GM12865 (cell line): Measurements from ENCODE around the gene DGKA.
"Not testable (repeated sequence)": the region's sequence is repeated elsewhere in the genome, so short reads cannot be mapped to it uniquely, and the experiment has no call there.

Experiments used
- DNase-seq: peaks from one replicate; pipeline ENCODE4 v3.0.0; 2010; ENCODE audit warnings: low read depth
- H3K4me3 ChIP-seq: 2 replicates; pipeline ENCODE4 v1.5.1; 2011; ENCODE audit warnings: mild to moderate bottlenecking, low read depth, low read length, control low read depth
- TF ChIP-seq, protein P1 (sequence below): IDR thresholded peaks from 2 replicates; pipeline ENCODE4 v1.5.1; 2011; ENCODE audit warnings: low read length, control low read depth, low read depth, inconsistent platforms; ENCODE audit not compliant: insufficient read depth; ENCODE audit errors: missing control alignments

The DGKA gene

DNA sequence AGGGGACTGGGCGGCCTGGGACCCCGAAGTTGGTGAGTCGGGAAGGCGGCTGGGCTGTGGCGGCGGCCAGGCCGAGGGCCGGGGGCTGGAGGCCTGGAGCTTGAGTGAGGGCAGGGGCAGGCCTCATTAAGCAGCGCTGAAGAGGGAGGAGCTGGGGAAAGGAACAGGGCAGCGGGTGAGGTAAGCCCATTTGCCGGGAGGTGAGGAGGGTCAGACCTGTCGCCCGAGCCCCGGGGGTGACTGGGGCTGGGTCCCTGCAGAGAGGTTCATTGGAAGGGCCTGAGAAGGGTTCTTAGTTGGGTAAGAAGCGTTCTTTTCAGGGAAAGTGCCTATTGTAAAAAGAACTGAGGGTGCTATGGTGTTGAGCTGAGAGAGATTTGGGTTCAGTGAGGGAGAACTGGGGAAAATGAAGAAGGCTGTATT, 43.4 kb downstream of the DGKA start:
- TF ChIP-seq, protein P1, sequence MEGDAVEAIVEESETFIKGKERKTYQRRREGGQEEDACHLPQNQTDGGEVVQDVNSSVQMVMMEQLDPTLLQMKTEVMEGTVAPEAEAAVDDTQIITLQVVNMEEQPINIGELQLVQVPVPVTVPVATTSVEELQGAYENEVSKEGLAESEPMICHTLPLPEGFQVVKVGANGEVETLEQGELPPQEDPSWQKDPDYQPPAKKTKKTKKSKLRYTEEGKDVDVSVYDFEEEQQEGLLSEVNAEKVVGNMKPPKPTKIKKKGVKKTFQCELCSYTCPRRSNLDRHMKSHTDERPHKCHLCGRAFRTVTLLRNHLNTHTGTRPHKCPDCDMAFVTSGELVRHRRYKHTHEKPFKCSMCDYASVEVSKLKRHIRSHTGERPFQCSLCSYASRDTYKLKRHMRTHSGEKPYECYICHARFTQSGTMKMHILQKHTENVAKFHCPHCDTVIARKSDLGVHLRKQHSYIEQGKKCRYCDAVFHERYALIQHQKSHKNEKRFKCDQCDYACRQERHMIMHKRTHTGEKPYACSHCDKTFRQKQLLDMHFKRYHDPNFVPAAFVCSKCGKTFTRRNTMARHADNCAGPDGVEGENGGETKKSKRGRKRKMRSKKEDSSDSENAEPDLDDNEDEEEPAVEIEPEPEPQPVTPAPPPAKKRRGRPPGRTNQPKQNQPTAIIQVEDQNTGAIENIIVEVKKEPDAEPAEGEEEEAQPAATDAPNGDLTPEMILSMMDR: no peak
- peak; percentile 59 for DNase-seq
- peak overlapping the region; percentile 88 for H3K4me3 ChIP-seq

DNA sequence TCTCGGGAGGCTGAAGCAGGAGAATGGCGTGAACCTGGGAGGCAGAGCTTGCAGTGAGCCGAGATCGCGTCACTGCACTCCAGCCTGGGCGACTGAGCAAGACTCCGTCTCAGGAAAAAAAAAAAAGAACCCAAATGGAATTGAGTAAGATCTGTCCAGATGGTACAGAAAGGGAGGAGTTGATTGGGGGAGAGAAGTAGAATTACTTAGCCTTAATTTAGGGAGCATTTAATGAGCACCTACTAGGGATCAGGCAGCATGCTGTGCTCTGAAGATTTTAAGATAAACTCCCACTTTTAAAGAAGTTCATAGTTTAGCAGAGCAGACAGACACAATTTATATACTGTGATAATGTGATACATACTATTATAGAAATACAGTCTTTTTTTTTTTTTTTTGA, 47.4 kb downstream of the DGKA start:
- no peak for DNase-seq
- TF ChIP-seq, protein P1: no peak
- no peak overlapping the region for H3K4me3 ChIP-seq

DNA sequence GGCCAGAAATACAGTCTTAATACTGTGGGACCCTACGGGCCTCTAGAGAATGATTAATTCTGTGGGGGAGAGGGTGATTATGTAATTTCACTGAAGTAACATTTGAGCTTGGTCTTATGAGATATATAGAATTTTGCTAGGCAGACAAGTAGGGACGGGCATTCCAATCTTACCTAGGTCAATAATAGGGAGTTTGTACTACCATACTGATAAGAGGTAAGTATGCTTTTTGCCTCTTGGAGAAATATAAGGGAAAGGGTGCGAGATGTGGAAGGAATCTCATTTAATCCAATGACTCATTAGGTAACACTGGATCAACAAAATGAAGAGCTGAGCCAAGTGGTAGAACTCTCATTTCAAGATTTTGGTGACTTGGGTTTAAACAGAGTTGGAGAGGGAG, 48.1 kb downstream of the DGKA start:
- TF ChIP-seq, protein P1: no peak
- H3K4me3 ChIP-seq: no peak overlapping the region
- DNase-seq: no peak

DNA sequence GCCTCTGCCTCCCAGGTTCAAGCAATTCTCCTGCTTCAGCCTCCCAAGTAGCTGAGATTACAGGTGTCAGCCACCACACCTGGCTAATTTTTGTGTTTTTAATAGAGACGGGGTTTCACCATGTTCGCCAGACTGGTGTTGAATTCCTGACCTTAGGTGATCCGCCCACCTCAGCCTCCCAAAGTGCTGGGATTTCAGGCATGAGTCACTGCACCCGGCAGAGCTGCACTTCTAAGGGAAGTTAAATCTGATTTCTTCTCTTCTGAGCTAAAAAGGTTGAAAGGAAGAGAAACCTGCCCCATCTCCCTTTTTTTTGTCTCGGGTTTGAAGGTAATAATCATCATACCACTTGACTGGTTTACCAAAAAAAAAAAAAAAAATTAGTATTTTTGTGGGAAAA, 50.9 kb downstream of the DGKA start:
- H3K4me3 ChIP-seq, DNase-seq: not testable (repeated sequence)

DNA sequence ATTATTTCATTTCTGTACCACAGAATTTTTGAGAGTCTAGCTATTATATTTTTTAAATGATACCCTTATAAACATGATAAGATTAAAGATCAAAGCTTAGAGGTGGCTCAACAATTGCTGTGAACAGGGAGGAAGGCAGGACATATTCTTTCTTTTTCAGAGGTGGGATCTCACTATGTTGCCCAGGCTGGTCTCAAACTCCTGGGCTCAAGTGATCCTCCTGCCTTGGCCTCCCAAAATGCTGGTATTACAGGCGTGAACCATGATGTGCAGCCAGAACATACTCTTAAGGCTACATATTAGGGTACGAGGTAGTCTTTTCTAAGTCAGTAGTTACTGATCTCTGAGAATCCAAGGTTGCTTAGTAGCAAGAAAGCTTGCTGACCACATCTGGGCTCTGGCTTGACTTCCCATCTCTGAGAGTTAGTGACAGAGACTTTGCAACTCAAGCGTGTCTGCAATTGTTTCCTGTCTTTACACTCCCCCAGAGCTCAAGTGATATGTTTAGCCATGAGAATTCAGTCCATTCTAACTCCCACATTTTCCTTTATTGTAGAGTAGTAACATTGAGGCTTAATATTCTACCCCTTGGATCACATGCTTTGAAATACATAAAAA, 51.5 kb downstream of the DGKA start:
- DNase-seq: peak; percentile 69
- TF ChIP-seq, protein P1: no peak
- H3K4me3 ChIP-seq: no peak overlapping the region

DNA sequence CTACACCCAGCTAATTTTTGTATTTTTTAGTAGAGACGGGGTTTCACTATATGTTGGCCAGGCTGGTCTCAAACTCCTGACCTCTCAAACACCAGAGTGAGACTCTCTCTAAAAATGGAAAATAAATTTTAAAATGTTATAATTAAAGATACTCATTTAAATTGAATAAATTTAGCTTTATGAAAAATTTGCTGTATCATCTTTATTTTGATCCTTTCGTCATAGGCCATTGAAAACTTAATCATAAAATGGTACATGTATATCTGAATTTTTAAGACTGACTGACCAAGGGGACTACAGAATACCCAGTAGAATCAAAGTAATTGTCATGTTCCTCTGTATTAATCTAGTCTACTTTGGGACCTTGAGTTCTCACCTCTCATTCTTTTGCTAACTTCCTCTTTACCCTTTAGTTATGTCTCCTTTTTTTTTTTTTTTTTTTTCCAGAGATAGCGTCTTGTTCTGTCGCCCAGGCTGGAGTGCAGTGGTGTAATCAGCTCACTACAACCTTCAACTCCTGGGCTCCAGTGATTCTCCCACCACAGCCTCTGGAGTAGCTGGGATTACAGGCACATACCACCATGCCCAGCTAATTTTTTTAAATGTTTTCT, 52.4 kb downstream of the DGKA start:
- no peak overlapping the region for H3K4me3 ChIP-seq
- TF ChIP-seq, protein P1: no peak
- no peak for DNase-seq

DNA sequence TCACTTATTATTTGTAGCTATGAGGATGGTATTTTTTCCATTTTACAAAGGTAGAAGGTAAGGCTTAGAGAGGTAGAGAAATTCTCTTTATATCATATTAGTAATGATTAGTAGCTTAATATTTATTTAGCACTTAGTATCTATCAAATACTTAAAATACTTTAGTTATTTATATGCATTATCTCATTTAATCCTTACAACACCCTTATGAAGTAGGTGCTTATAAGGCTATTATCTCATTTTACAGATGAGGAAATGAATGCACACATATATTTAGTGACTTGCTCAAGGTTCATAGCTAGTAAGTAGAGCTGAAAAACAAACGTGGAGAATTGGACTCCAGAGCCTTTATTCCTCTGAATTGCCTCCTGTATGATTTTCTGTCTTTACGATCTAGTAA, 53.9 kb downstream of the DGKA start:
- DNase-seq: no peak
- H3K4me3 ChIP-seq: no peak overlapping the region
- TF ChIP-seq, protein P1: no peak
